Fibroblast of mammary gland (primary cell): ENCODE data around the gene SBF2.

Experiments
- DNase-seq: peaks from one replicate; pipeline ENCODE4 v3.0.0-alpha.2; 2010; ENCODE audit warnings: low read depth
- H3K4me3 ChIP-seq: 2 replicates; pipeline ENCODE4 v1.5.1; 2011; ENCODE audit warnings: low read depth, mild to moderate bottlenecking, low read length, moderate library complexity; ENCODE audit not compliant: control insufficient read depth
- CTCF ChIP-seq: conservative IDR thresholded peaks from 2 replicates; pipeline ENCODE4 v1.5.1; 2011; ENCODE audit warnings: low read depth, low read length, inconsistent platforms; ENCODE audit not compliant: control insufficient read depth, insufficient read depth

Gene SBF2

GRCh38 chr11:9756878-9757277 lies 537.1 kb downstream of the SBF2 start:
- no peak for TF ChIP-seq CTCF
- no peak for DNase-seq
- no peak overlapping the region for H3K4me3 ChIP-seq

GRCh38 chr11:9756461-9756860 lies 537.6 kb downstream of the SBF2 start:
- no peak for TF ChIP-seq CTCF
- no peak overlapping the region for H3K4me3 ChIP-seq
- DNase-seq: no peak

- peak; percentile 42 for DNase-seq
- H3K4me3 ChIP-seq: no peak overlapping the region
- TF ChIP-seq CTCF: no peak
Measured at GRCh38 chr11:9755561-9756185, 538.3 kb downstream of the SBF2 start.

- TF ChIP-seq CTCF: no peak
- H3K4me3 ChIP-seq: no peak overlapping the region
- peak; percentile 60 for DNase-seq
Measured at GRCh38 chr11:9754010-9754471, 540.0 kb downstream of the SBF2 start.

- no peak for TF ChIP-seq CTCF
- H3K4me3 ChIP-seq: no peak overlapping the region
Measured at GRCh38 chr11:9753021-9753420, 541.0 kb downstream of the SBF2 start.

GRCh38 chr11:9752091-9752490 lies 541.9 kb downstream of the SBF2 start:
- peak; percentile 57 for DNase-seq
- H3K4me3 ChIP-seq: no peak overlapping the region
- no peak for TF ChIP-seq CTCF

More at GRCh38 chr11:9753021-9753420, 541.0 kb downstream of the SBF2 start:
- DNase-seq: peak; percentile 81

- no peak for TF ChIP-seq CTCF
- no peak overlapping the region for H3K4me3 ChIP-seq
- DNase-seq: no peak
Measured at GRCh38 chr11:9750551-9750950, 543.5 kb downstream of the SBF2 start.
